CD1c-positive myeloid dendritic cell (primary cell): ENCODE measurements around the gene XAB2.
"Not testable (repeated sequence)": the region's sequence is repeated elsewhere in the genome, so short reads cannot be mapped to it uniquely, and the experiment has no call there.

Experiments
- DNase-seq: peaks from one replicate; pipeline ENCODE4 v3.0.0-alpha.2; 2016; ENCODE audit errors: extremely low spot score

The XAB2 gene

GRCh38 chr19:7648265-7649014 is 19.1 kb upstream of the XAB2 start:
- no peak for DNase-seq

- DNase-seq = no peak
These were observed 17.8 kb upstream of the XAB2 start for GRCh38 chr19:7647156-7647555.

DNA sequence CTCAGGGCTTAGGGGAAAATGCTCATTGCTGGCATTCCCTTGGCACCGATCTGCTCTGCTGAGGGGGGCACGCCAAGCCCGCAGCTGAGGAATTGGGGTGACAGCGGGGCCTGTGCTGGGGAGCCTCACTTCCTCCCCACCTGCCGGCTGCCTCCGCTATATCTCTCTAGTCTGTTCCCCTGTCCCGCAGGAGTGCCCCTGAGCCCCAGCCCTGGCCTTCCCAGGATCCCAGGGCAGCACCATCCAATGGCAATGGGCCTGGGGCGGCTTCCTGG is 17.0 kb upstream of the XAB2 start:
- DNase-seq = no peak

DNA sequence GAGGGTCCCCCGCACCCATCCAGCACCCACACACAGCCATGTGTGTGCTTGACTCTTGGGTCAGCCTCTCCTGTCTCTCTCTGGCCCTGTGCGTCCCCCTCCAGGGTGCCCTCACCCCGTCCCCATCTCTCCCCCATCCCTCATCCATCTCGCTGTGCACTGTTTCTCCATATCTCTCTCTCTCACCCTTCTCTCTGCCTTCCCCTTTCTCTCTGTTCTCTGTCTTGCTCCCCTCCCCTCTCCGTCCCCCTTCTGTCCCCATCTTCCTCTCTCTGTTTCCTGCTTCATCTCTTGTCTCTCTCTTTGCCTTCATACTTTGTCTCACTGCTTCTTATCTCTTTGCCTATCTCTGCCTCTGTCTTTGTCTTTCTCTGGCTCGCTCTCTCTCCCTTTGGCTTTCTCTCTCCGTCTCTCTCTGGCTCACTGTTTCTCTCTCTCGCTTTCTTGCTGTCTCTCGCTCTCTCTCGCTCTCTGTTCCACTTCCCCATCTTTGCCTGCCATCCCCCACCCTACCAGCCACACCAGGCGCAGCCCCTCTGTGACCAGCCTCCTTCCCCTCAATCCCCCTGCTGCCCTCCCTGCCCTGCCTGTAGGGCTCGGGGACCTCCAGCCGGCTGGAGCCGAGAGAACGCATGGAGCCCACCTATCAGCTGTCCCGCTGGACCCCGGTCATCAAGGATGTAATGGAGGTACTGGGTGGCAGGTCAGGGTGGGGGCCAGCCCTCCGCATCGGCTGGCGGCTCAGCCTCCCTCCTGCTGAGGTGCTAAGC is 16.5 kb upstream of the XAB2 start:
- no peak for DNase-seq

- DNase-seq = peak; percentile 28
These were observed 15.8 kb upstream of the XAB2 start for GRCh38 chr19:7645163-7645562.

DNA sequence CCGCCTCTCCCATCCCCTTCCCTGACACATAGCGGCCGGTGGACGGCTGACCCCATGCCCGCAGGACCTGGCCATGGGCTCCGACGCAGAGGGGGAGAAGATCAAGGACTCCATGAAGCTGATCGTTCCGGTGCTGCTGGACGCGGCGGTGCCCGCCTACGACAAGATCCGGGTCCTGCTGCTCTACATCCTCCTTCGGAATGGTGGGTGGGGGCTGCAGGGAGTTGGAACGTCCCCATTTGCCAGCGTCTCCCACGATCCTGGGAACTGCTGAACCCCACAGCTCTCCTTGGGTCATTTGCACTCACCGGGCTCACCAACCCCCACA is 15.2 kb upstream of the XAB2 start:
- no peak for DNase-seq

DNA sequence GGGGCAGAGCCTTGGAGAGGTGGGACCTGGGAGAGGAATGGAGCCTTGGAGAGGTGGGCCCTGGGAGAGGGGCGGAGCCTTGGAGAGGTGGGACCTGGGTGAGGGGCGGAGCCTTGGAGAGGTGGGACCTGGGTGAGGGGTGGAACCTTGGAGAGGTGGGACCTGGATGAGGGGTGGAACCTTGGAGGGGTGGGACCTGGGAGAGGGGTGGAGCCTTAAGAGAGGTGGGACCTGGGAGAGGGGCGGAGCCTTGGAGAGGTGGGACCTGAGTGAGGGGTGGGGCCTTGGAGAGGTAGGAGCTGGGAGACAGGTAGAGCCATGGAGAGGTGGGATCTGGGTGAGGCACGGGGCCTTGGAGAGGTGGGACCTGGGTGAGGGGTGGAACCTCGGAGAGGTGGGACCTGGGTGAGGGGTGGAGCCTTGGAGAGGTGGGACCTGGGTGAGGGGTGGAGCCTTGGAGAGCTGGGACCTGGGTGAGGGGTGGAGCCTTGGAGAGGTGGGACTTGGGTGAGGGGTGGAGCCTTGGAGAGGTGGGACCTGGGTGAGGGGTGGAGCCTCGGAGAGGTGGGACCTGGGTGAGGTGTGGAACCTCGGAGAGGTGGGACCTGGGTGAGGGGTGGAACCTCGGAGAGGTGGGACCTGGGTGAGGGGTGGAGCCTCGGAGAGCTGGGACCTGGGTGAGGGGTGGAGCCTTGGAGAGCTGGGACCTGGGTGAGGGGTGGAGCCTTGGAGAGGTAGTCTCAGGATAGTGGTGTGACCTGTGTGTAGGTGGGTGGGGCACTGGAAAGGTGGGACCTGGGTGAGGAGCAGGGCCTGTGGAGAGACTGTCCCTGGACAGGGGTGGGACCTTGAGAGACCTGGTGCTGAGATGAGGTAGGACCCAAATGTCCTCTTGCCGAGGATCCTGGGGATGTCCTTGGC is 14.5 kb upstream of the XAB2 start:
- DNase-seq = not testable (repeated sequence)

DNA sequence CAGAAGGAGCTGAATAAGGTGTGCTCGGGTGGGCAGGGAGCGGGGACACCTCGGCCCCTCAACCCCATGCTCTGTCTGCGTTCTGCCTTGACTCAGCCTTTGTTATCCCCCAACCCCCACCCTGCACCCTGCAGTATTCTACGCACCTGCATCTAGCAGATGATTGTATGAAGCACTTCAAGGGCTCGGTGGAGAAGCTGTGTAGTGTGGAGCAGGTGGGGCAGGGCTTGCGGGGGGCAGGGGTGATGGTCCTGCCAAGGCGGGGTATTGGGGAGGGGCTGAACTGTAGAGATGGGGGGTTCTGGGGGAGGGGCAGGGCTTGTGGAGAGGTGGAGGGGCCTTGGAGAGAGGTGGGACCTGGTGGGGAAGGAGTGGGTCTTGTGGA is 13.7 kb upstream of the XAB2 start:
- DNase-seq = no peak

GRCh38 chr19:7642295-7643030 is 13.1 kb upstream of the XAB2 start:
- no peak for DNase-seq

DNA sequence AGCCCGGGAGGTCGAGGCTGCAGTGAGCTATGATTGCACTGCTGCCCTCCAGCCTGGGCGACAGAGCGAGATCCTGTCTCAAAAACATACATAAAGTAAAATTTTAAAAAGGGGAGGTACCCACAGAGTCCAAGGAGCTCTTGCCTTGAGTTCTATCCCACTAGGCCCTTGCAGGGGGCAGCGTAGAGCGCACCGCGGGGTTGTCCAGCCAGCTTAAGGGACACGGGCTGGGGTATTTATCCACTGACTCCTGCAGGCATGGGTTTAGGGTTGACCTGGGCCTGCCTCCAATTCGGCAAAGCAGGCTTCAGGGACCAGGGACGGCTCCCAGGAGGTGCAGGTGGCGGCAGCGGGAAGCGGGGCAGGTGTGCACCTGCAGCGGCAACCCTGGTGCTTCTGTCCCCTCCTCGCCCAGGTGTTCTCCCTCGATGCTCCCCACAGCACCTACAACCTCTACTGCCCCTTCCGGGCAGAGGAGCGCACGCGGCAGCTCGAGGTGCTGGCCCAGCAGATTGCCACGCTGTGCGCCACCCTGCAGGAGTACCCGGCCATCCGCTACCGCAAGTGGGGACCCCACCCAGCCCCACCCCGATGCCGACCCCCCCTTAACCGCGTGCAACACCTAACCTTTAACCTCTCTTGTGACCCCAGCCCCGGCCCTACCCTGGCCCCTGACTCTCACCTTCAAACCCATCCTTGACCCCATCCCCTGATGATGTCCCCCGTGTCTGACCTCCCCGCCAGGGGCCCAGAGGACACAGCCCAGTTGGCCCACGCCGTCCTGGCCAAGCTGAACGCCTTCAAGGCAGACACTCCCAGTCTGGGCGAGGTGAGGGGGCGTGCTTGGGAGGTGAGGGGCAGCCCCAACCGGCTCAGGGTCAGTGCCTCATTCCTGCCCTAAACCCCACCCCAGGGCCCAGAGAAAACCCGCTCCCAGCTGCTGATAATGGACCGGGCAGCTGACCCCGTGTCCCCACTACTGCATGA is 12.2 kb upstream of the XAB2 start:
- no peak for DNase-seq

DNA sequence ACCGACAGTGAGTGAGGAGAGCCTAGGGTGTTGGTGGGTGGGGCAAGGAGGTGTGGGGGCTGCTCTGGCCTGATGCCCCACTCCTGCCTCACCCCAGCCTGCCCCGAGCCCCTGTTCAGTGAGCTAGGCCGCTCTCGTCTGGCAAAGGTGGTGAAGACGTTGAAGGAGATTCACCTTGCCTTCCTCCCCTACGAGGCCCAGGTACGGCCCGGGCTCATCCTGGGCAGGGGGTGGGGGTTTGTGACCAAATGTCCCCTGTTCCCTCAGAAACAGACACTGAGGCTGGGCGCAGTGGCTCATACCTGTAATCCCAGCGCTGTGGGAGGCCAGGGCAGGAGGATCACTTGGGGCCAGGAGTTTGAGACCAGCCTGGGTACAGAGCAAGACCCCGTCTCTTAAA is 11.5 kb upstream of the XAB2 start:
- DNase-seq = no peak

DNA sequence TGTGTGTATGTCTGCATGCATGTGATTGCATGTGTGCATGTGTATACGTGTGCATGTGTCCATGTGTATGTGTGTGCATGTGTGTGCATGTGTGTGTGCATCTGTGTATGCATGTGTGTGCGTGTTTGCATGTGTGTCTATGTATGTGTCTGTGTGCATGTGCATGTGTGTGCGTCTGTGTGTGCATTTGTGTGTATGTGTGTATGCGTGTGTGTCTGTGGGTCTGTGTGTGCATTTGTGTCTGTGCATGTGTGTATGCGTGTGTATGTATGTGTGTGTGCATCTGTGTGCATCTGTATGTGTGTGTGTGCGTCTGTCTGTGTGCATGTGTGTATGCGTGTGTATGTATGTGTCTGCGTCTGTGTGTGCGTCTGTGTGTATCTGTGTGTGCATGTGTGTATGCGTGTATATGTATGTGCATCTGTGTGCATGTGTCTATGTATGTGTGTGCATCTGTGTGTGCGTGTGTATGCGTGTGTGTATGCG is 10.6 kb upstream of the XAB2 start:
- no peak for DNase-seq

GRCh38 chr19:7638802-7639465 is 9.6 kb upstream of the XAB2 start:
- DNase-seq = no peak

GRCh38 chr19:7637374-7638256 is 8.3 kb upstream of the XAB2 start:
- peak; percentile 72 for DNase-seq

GRCh38 chr19:7636691-7637373 is 7.5 kb upstream of the XAB2 start, which contains the start of gene STXBP2:
Gene STXBP2 (plus strand): TSS chr19:7637110. CDS start chr19:7637150, 40 bp downstream.
- peak; percentile 91 for DNase-seq

GRCh38 chr19:7636317-7636690 is 7.0 kb upstream of the XAB2 start:
- no peak for DNase-seq

DNA sequence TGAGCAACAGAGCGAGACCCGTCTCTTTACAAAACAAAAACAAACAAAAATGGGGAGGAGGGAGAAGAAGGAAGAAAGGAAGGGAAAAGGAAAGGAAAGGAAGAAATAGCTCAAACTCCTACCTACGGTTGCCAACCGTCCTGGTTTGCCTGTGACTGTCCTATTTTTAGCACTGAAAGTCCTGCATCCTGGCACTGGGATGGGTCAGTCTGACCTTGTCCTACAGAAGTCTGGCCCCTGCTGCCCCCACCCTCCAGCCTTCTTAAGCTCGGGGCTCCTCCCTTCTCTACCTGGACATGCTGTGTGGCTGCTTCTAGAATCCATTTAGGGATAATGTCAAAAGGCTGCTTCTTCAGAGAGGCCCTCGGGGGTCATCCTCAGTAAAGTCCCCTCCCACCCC is 6.3 kb upstream of the XAB2 start:
- no peak for DNase-seq

DNA sequence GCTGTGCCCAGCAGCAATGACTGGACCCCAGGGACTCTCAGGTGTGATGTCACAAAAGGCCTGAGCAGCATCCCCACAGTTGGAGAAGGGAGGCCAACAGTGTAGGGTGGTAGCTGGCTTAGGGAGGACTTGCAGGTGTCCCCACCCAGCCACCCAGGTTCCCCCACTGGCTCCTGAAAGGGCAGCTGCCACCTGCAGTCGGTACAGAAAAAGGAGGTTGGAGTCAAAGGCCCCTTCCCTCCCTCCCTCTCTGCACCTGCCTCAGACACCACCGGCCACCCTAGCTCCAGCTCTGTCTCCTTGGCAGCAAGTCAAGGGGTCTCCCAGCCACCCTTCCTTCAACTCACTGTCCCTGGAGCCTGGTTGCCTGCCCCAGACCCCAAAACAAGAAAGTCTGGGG is 4.4 kb upstream of the XAB2 start, which contains the start of gene PCP2:
Gene PCP2, minus strand, starts transcription at position 22 of the 400 bp plus-strand sequence. CDS start 262 bp downstream, outside the sequence.
- no peak for DNase-seq
